Muscle of back (tissue), 13 donors: ENCODE data around the gene FREY1. TPM values are rescaled to one million over a fixed set of nuclear protein-coding genes. Genes with fewer than 3 reads are reported as not detected.

Source experiments
- DNase-seq, 3 donors: peaks; one replicate each; pipeline versions ENCODE4 v3.0.0 to v3.0.0-alpha.2; 2013
- long read RNA-seq, 9 donors: transcript quantifications; one replicate each; lab custom pipeline, GENCODE V29; 2026
- polyA plus RNA-seq, 10 donors: library from polyadenylated mRNA; unstranded; fragments of 120-200 nt; gene quantifications; one replicate each; pipeline ENCODE4 v1.2.1, GENCODE V29; 2013; ENCODE audit not compliant: insufficient read length in 10 of 10

The FREY1 gene
- polyA plus RNA-seq = under 1 TPM in 8 of 10 donors, not detected in 2; 0.20 to 0.36 (median 0.26) TPM
- long read RNA-seq, donor 1 = 0 reads
- long read RNA-seq, donor 2 = 0 reads
- long read RNA-seq, donor 3 = 0 reads
- long read RNA-seq, donor 4 = 0 reads
- long read RNA-seq, donor 5 = 0 reads
- long read RNA-seq, donor 6 = 0 reads
- long read RNA-seq, donor 7, partial matches to known transcripts = 0 of 1 reads
- long read RNA-seq, donor 7, other reads (novel, unspliced or antisense) = 0 of 1 reads
- long read RNA-seq, donor 8 = 0 reads
- long read RNA-seq, donor 9 = 0 reads

GRCh38 chr11:45906965-45907611, at the start of gene FREY1:
TSS of gene FREY1 (minus strand) at chr11:45907271. CDS start at chr11:45907245, 26 bp downstream.
- peak in 1 of 3 donors; percentile 22 for DNase-seq

GRCh38 chr11:45949992-45950407, 42.9 kb upstream of the FREY1 start:
- peak in 1 of 3 donors; percentile 32 for DNase-seq

- no peak for DNase-seq
Observed at GRCh38 chr11:45948356-45948755, 41.3 kb upstream of the FREY1 start.

- no peak for DNase-seq
Observed at GRCh38 chr11:45947885-45948284, 40.8 kb upstream of the FREY1 start.

- no peak for DNase-seq
Observed at GRCh38 chr11:45945397-45945999, 38.4 kb upstream of the FREY1 start.

- DNase-seq = no peak
Observed at GRCh38 chr11:45942381-45942780, 35.3 kb upstream of the FREY1 start.

GRCh38 chr11:45941285-45941684, 34.2 kb upstream of the FREY1 start:
- DNase-seq = no peak

GRCh38 chr11:45939836-45940235, 32.8 kb upstream of the FREY1 start:
- no peak for DNase-seq

- no peak for DNase-seq
Observed at GRCh38 chr11:45937916-45938315, 30.8 kb upstream of the FREY1 start.

- DNase-seq = no peak
Observed at GRCh38 chr11:45936511-45937054, 29.5 kb upstream of the FREY1 start.

- no peak for DNase-seq
Observed at GRCh38 chr11:45935349-45936064, 28.4 kb upstream of the FREY1 start.

GRCh38 chr11:45934580-45935318, 27.7 kb upstream of the FREY1 start:
- no peak for DNase-seq

- no peak for DNase-seq
Observed at GRCh38 chr11:45933846-45934579, 26.9 kb upstream of the FREY1 start.

GRCh38 chr11:45933131-45933831, 26.2 kb upstream of the FREY1 start:
- no peak for DNase-seq

- no peak for DNase-seq
Observed at GRCh38 chr11:45932217-45932616, 25.1 kb upstream of the FREY1 start.

GRCh38 chr11:45931739-45932138, 24.7 kb upstream of the FREY1 start:
- no peak for DNase-seq

GRCh38 chr11:45930951-45931570, 24.0 kb upstream of the FREY1 start:
- no peak for DNase-seq

GRCh38 chr11:45930031-45930794, 23.1 kb upstream of the FREY1 start:
- no peak for DNase-seq
